Heart right ventricle (tissue), 16 donors: ENCODE data around the gene NUDT1. TPM values are rescaled to one million over a fixed set of nuclear protein-coding genes. Genes with fewer than 3 reads are reported as not detected.

Source experiments
- ATAC-seq, 8 donors: fragments of 200-7000 bp; cut with Tn5 transposase; one replicate each; pipeline ENCODE4 v1.9.1; 2020; ENCODE audit warnings: mild to moderate bottlenecking in 8 of 8, moderate library complexity in 8 of 8, moderate number of reproducible peaks in 1 of 8
- DNase-seq, 2 donors: peaks; one replicate each; pipeline ENCODE4 v3.0.0-alpha.2; 2020
- H3K27ac ChIP-seq, 10 donors: fragments of 200-600 bp; sonication (generic) in 2 of 10; one replicate each; pipeline versions ENCODE4 v1.5.0 to v1.8.0; 2020 to 2022; ENCODE audit warnings: mild to moderate bottlenecking in 3 of 10
- H3K27me3 ChIP-seq, 7 donors: fragments of 200-600 bp; one replicate each; pipeline ENCODE4 v1.8.0; 2021 to 2022; ENCODE audit warnings: mild to moderate bottlenecking in 2 of 7
- H3K36me3 ChIP-seq, 9 donors: fragments of 200-600 bp; sonication (generic) in 1 of 9; one replicate each; pipeline versions ENCODE4 v1.5.0 to v1.8.0; 2020 to 2022; ENCODE audit warnings: mild to moderate bottlenecking in 2 of 9
- H3K4me1 ChIP-seq, 9 donors: fragments of 200-600 bp; sonication (generic) in 1 of 9; one replicate each; pipeline versions ENCODE4 v1.5.0 to v1.8.0; 2020 to 2022; ENCODE audit warnings: mild to moderate bottlenecking in 4 of 9
- H3K4me3 ChIP-seq, 10 donors: fragments of 200-600 bp; sonication (generic) in 2 of 10; one replicate each; pipeline versions ENCODE4 v1.5.0 to v1.8.0; 2020 to 2022; ENCODE audit warnings: mild to moderate bottlenecking in 7 of 10, moderate library complexity in 2 of 10
- H3K9me3 ChIP-seq, 11 donors: fragments of 200-600 bp in 10 of 11; sonication (generic) in 2 of 11; one replicate each; pipeline versions ENCODE4 v1.5.0 to v1.8.0; 2013 to 2022; ENCODE audit warnings: mild to moderate bottlenecking in 2 of 11, control low read depth in 1 of 11, moderate library complexity in 1 of 11
- WGBS, 2 donors: extraction: QIAGEN DNeasy Blood & Tissue Kit; methylation state at CpG; one replicate each; pipeline ENCODE4 v1.1.7; 2013; ENCODE audit warnings: inconsistent platforms in 1 of 2; 5-methylcytosine and 5-hydroxymethylcytosine counted together
- intact Hi-C, 10 donors: fragments of 100-400 bp; cut with DNase I; formaldehyde crosslinking; loops; one replicate each; pipeline versions ENCODE4 v1.11.1 to v1.14.2; 2022
- polyA plus RNA-seq, 2 donors: library from polyadenylated mRNA; stranded (reverse); fragments of 200-250 nt; gene quantifications; one replicate each; pipeline ENCODE4 v1.2.3, GENCODE V29; 2013
- total RNA-seq, 10 donors: library from RNA; stranded (reverse); fragmentation: NEBNext Ultra II Directional in 3 of 10; extraction: Animal tissue kit (Norgen Biotek cat#: 25700) in 3 of 10; gene quantifications; one replicate each; pipeline versions ENCODE4 v1.2.1 to v1.2.4, GENCODE V29; 2021 to 2023
- TF ChIP-seq, protein P1 (sequence below), 9 donors: fragments of 200-600 bp; sonication (generic) in 2 of 9; IDR thresholded peaks; one replicate each; pipeline versions ENCODE4 v1.5.0 to v1.8.0; 2021 to 2022; ENCODE audit warnings: antibody characterized with exemption in 9 of 9, mild to moderate bottlenecking in 5 of 9, moderate library complexity in 1 of 9
- donor health status: Arrhythmogenic right ventricular cardiomyopathy.
- donor health status: ischemic (EF 13 %, LVEDD 7.1; RV severe dilation, severe dysfunction).
- donor health status: healthy with polysubstance abuse.
- donor health status: DM: no; HTN: yes; CAD: no.
- donor health status: DM: no; HTN: no; CAD: no.
- donor health status: ischemic (EF 25% LVEDD 6.9; RV normal size, moderate dysfunction).
- donor health status: ischemic (EF 25% LVEDD 5.7; RV mildly dilated, moderate dysfunction).
- donor health status: healthy.
- donor health status: DM: yes; HTN: yes; CAD: no.
- donor health status: Ischemic cardiomyopathy.
- donor health status: ischemic (EF 35%, LVEDD 5.7; RV mildly dilated, moderate dysfunction).
- donor health status: nonischemic (EF 11% LVEDD 7.7; RV severe dilation, severe dysfunction).
- donor health status: DM: yes; HTN: yes; CAD: no.
- donor health status: PGD.
- donor health status: ischemic (EF 29% LVEDD 5.4; RV normal size, mild dysfunction).
- donor health status: nonischemic (EF 23%, LVEDD 6.1; RV moderate dilation, normal function).

Gene NUDT1
- total and polyA plus RNA-seq, 12 donors = 7.7 to 35.8 (median 12.8) TPM

DNA sequence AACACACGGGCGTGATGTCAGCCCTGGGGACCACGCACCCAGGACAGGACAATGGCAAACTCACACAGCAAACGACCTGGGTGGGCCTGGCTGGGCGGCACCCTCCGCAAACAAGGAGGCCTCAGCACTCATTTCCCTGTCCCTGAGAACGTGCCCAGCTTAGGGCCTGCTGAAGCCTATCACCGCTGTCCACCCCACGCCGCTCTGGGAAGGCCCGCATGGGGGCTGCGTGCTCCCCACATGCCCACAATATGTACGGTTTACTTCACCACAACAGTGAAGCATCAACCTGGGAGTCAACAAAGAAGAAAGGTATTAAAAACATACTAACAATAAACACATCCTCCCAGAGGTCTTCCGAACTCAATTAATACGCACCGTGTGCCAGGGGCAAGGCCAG, 21.5 kb upstream of the NUDT1 start:
- Histone ChIP-seq H3K4me3 (no peak overlapping the region), H3K4me1 (peaks cover 0 to 11% (median 0%) of the 10 kb centered on the region in 9 donors), H3K27me3 (no peaks in the 10 kb centered on the region), H3K36me3 (peaks cover 0 to 95% (median 28%) of the 10 kb centered on the region in 9 donors), H3K9me3 (peaks cover 0 to 1% (median 0%) of the 10 kb centered on the region in 11 donors), H3K27ac (no peak overlapping the region)
- DNase-seq (no peak), ATAC-seq (no peak)
- intact Hi-C loops = no loop called here
- WGBS, 2 donors = 90 to 96% methylated on average over 16 of the region's 16 CpGs
- TF ChIP-seq, protein P1, sequence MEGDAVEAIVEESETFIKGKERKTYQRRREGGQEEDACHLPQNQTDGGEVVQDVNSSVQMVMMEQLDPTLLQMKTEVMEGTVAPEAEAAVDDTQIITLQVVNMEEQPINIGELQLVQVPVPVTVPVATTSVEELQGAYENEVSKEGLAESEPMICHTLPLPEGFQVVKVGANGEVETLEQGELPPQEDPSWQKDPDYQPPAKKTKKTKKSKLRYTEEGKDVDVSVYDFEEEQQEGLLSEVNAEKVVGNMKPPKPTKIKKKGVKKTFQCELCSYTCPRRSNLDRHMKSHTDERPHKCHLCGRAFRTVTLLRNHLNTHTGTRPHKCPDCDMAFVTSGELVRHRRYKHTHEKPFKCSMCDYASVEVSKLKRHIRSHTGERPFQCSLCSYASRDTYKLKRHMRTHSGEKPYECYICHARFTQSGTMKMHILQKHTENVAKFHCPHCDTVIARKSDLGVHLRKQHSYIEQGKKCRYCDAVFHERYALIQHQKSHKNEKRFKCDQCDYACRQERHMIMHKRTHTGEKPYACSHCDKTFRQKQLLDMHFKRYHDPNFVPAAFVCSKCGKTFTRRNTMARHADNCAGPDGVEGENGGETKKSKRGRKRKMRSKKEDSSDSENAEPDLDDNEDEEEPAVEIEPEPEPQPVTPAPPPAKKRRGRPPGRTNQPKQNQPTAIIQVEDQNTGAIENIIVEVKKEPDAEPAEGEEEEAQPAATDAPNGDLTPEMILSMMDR (IDR thresholded peaks at IDR 0.05) = no peak

DNA sequence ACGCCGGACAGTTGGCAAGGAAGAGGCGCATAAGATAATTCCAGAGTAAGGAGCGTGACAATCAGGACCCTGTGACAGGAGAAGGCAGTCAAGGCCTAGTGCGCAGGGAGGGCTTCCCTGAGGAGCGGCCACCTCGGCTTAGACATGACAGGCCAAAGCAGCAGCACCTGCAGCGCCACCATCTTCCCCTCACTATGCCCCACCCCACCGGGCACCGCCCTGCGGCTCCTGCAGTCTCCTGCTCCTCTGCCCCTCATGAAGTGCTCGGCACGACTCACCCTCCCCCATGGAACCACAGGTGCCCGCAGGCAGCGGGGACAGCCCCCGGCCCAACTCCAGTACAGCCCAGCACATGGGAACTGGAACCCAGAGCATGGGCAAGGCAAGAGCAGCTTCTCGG, 21.1 kb upstream of the NUDT1 start:
- intact Hi-C loops = no loop called here
- Histone ChIP-seq H3K9me3 (no peaks in the 10 kb centered on the region), H3K27me3 (no peaks in the 10 kb centered on the region), H3K27ac (no peak overlapping the region), H3K4me3 (no peak overlapping the region), H3K4me1 (peaks cover 0 to 7% (median 0%) of the 10 kb centered on the region in 9 donors), H3K36me3 (peaks cover 0 to 95% (median 28%) of the 10 kb centered on the region in 9 donors)
- DNase-seq (no peak), ATAC-seq (no peak)
- 90 to 96% methylated on average over 16 to 17 of the region's 17 CpGs for WGBS, 2 donors
- TF ChIP-seq, protein P1 (IDR thresholded peaks at IDR 0.05) = no peak

DNA sequence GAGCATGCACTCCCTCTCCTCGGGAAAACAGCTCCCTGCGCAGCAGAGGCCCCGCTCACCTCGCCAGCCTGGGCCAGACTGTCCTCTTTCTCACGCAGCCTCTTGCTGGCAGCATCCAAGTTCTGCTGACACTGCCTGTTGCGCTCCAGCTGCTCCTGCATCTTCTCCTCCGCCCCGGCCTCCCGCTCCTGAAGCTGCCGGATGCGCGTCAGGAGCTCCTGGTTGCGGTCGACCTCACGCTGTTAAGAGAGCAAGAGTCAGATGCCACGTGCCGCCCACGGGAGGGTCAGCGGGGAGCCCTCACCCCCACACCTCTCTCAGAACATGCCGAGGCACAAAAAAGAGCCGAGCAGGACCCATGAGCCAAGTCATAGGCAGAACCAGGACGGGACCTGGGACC, 19.5 kb upstream of the NUDT1 start:
- Histone ChIP-seq H3K27me3 (no peaks in the 10 kb centered on the region), H3K9me3 (no peaks in the 10 kb centered on the region), H3K27ac (no peak overlapping the region), H3K4me3 (no peak overlapping the region), H3K4me1 (peaks cover 0 to 7% (median 0%) of the 10 kb centered on the region in 9 donors), H3K36me3 (peaks cover 0 to 95% (median 18%) of the 10 kb centered on the region in 9 donors)
- TF ChIP-seq, protein P1 (IDR thresholded peaks at IDR 0.05) = no peak
- ATAC-seq = no peak
- 92 to 96% methylated on average over 22 of the region's 22 CpGs for WGBS, 2 donors
- intact Hi-C loops = no loop called here
- DNase-seq = no peak

DNA sequence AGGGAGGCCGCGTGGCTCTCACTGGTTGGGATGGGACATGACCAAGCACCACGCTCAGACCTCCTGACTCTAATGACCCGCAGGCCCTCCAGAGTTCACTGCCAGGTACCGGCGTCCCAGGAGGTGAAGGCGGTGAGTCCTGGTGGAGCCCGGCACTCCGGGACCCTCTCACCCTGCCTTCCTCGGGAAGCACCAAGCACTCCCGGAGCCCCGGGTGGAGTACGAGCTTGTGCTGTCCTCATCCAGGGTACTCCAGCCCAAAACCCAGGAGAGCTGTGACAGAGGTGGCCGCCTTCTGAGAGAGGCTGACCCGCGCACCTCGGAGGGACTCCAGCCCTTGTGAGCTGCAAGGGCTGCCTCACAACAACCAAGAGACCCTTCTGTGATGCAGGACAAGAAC, 18.7 kb upstream of the NUDT1 start:
- 93 to 95% methylated on average over 17 of the region's 17 CpGs for WGBS, 2 donors
- DNase-seq (no peak), ATAC-seq (no peak)
- Histone ChIP-seq H3K4me1 (peaks cover 0 to 7% (median 0%) of the 10 kb centered on the region in 9 donors), H3K27ac (no peak overlapping the region), H3K9me3 (no peaks in the 10 kb centered on the region), H3K27me3 (no peaks in the 10 kb centered on the region), H3K36me3 (peaks cover 0 to 96% (median 15%) of the 10 kb centered on the region in 9 donors), H3K4me3 (no peak overlapping the region)
- intact Hi-C loops = no loop called here
- TF ChIP-seq, protein P1 (IDR thresholded peaks at IDR 0.05) = no peak
